ENCODE results near the gene LRCH1.

LRCH1 gene

GRCh38 chr13:46639033-46639981 is 86.3 kb downstream of the LRCH1 start:
- no peak for DNase-seq (ENCODE audit: low read depth in 2 of 2)

- DNase-seq (ENCODE audit: low read depth in 2 of 2), result no peak
These were observed 87.9 kb downstream of the LRCH1 start for GRCh38 chr13:46640843-46641242.

- DNase-seq (ENCODE audit: low read depth in 2 of 2), result no peak
These were observed 88.5 kb downstream of the LRCH1 start for GRCh38 chr13:46641274-46642081.

GRCh38 chr13:46642254-46642653 is 89.3 kb downstream of the LRCH1 start:
- no peak for DNase-seq (ENCODE audit: low read depth in 2 of 2)

- no peak for DNase-seq (ENCODE audit: low read depth in 2 of 2)
These were observed 90.3 kb downstream of the LRCH1 start for GRCh38 chr13:46643165-46643777.

- no peak for DNase-seq (ENCODE audit: low read depth in 2 of 2)
These were observed 91.8 kb downstream of the LRCH1 start for GRCh38 chr13:46644816-46645215.

GRCh38 chr13:46647512-46648065 is 94.6 kb downstream of the LRCH1 start:
- no peak for DNase-seq (ENCODE audit: low read depth in 2 of 2)

- no peak for DNase-seq (ENCODE audit: low read depth in 2 of 2)
These were observed 95.2 kb downstream of the LRCH1 start for GRCh38 chr13:46648166-46648607.

GRCh38 chr13:46649816-46650215 is 96.8 kb downstream of the LRCH1 start:
- no peak for DNase-seq (ENCODE audit: low read depth in 2 of 2)

- DNase-seq (ENCODE audit: low read depth in 2 of 2), result no peak
These were observed 102.0 kb downstream of the LRCH1 start for GRCh38 chr13:46654951-46655350.

- no peak for DNase-seq (ENCODE audit: low read depth in 2 of 2)
These were observed 102.6 kb downstream of the LRCH1 start for GRCh38 chr13:46655377-46656180.

- DNase-seq (ENCODE audit: low read depth in 2 of 2), result no peak
These were observed 103.8 kb downstream of the LRCH1 start for GRCh38 chr13:46656786-46657185.

- DNase-seq (ENCODE audit: low read depth in 2 of 2), result no peak
These were observed 106.6 kb downstream of the LRCH1 start for GRCh38 chr13:46659413-46660065.

- DNase-seq (ENCODE audit: low read depth in 2 of 2), result no peak
These were observed 107.4 kb downstream of the LRCH1 start for GRCh38 chr13:46660416-46660815.

GRCh38 chr13:46660857-46661256 is 107.9 kb downstream of the LRCH1 start:
- no peak for DNase-seq (ENCODE audit: low read depth in 2 of 2)

- DNase-seq (ENCODE audit: low read depth in 2 of 2), result no peak
These were observed 109.7 kb downstream of the LRCH1 start for GRCh38 chr13:46662690-46663089.

GRCh38 chr13:46663206-46664037 is 110.5 kb downstream of the LRCH1 start:
- DNase-seq (ENCODE audit: low read depth in 2 of 2), result no peak

GRCh38 chr13:46664195-46664594 is 111.2 kb downstream of the LRCH1 start:
- DNase-seq (ENCODE audit: low read depth in 2 of 2), result no peak

- DNase-seq (ENCODE audit: low read depth in 2 of 2), result no peak
These were observed 112.3 kb downstream of the LRCH1 start for GRCh38 chr13:46665248-46665632.

All from stimulated activated CD4-positive, alpha-beta T cell treated with anti-CD3 and anti-CD28 coated beads, Interleukin-4, amount 100 ng/mL, for 48 hours (primary cell).